HEK293 (cell line): ENCODE results near the gene PLA2G4A.

ENCODE experiments used
- CTCF ChIA-PET: fragments of 350-600 bp; formaldehyde crosslinking; extraction: SDS; loops from one replicate; lab custom pipeline; 2021; ENCODE audit warnings: antibody characterized with exemption; lab: Yijun Ruan, JAX
- POLR2A ChIA-PET: fragments of 300-600 bp; formaldehyde crosslinking; extraction: SDS; loops from one replicate; lab custom pipeline; 2020; ENCODE audit warnings: antibody characterized with exemption, inconsistent platforms; lab: Yijun Ruan, JAX
- H3K27ac ChIP-seq: fragments of 200-500 bp; sonication (Bioruptor generic); 2 replicates; pipeline ENCODE4 v1.5.1; 2014; ENCODE audit warnings: low read depth, low read length, control low read depth, inconsistent platforms; ENCODE audit errors: extremely low read depth
- H3K36me3 ChIP-seq, 2 experiments: fragments of 200-500 bp in 1 of 2; sonication (Bioruptor generic) in 1 of 2; 1 replicate in 1 of 2; 2 replicates in 1 of 2; pipeline ENCODE4 v1.5.1; 2014 to 2017; ENCODE audit warnings: inconsistent platforms in 2 of 2, low read length in 2 of 2; ENCODE audit not compliant: control insufficient read depth in 2 of 2, insufficient read depth in 1 of 2
- H3K4me1 ChIP-seq: fragments of 200-500 bp; sonication (Bioruptor generic); 2 replicates; pipeline ENCODE4 v1.5.1; 2014; ENCODE audit warnings: mild to moderate bottlenecking, low read length, inconsistent platforms; ENCODE audit not compliant: control insufficient read depth, insufficient read depth
- H3K4me3 ChIP-seq: 2 replicates; pipeline ENCODE4 v1.5.1; 2011; ENCODE audit warnings: low read depth, mild to moderate bottlenecking, control low read depth, low read length, moderate library complexity
- H3K9me3 ChIP-seq: fragments of 200-500 bp; sonication (Bioruptor generic); 2 replicates; pipeline ENCODE4 v1.5.1; 2014; ENCODE audit warnings: low read depth, low read length, inconsistent platforms; ENCODE audit not compliant: control insufficient read depth, insufficient read depth
- BCL11B ChIP-seq: fragments of 450-650 bp; formaldehyde crosslinking; IDR thresholded peaks from 2 replicates; pipeline ENCODE4 v1.5.1; 2016; ENCODE audit warnings: low read depth, missing biosample characterization, missing genetic modification characterization
- HOXA7 ChIP-seq: sonication (generic); formaldehyde crosslinking; IDR thresholded peaks from 2 replicates; pipeline ENCODE4 v1.8.1; 2022; ENCODE audit warnings: missing genetic modification reagents, borderline replicate concordance
- KLF10 ChIP-seq: fragments of 450-650 bp; IDR thresholded peaks from 2 replicates; pipeline ENCODE4 v1.5.1; 2018; ENCODE audit warnings: missing biosample characterization, mild to moderate bottlenecking, missing genetic modification characterization
- ZNF311 ChIP-seq: fragments of 450-650 bp; formaldehyde crosslinking; IDR thresholded peaks from 2 replicates; pipeline ENCODE4 v1.5.1; 2017; ENCODE audit warnings: missing biosample characterization, missing genetic modification characterization, borderline replicate concordance
- ZNF37A ChIP-seq: fragments of 450-650 bp; IDR thresholded peaks from 2 replicates; pipeline ENCODE4 v1.5.1; 2018; ENCODE audit warnings: missing biosample characterization, missing genetic modification characterization
- ZNF416 ChIP-seq: fragments of 450-650 bp; formaldehyde crosslinking; IDR thresholded peaks from 2 replicates; pipeline ENCODE4 v1.5.1; 2016; ENCODE audit warnings: missing biosample characterization, missing genetic modification characterization
- ZNF426 ChIP-seq: fragments of 450-650 bp; formaldehyde crosslinking; IDR thresholded peaks from 2 replicates; pipeline ENCODE4 v1.5.1; 2017; ENCODE audit warnings: missing biosample characterization, missing genetic modification characterization, mild to moderate bottlenecking, inconsistent platforms, moderate library complexity
- ZNF48 ChIP-seq: fragments of 450-650 bp; formaldehyde crosslinking; IDR thresholded peaks from 2 replicates; pipeline ENCODE4 v1.5.1; 2016; ENCODE audit warnings: missing biosample characterization, missing genetic modification characterization
- ZNF529 ChIP-seq: fragments of 450-650 bp; formaldehyde crosslinking; IDR thresholded peaks from 2 replicates; pipeline ENCODE4 v1.5.1; 2017; ENCODE audit warnings: missing genetic modification characterization, missing biosample characterization; ENCODE audit not compliant: insufficient replicate concordance
- ZNF530 ChIP-seq: fragments of 450-650 bp; formaldehyde crosslinking; IDR thresholded peaks from 2 replicates; pipeline ENCODE4 v1.5.1; 2016; ENCODE audit warnings: low read depth, missing biosample characterization, missing genetic modification characterization
- TF ChIP-seq, protein P1 (sequence below): fragments of 450-650 bp; formaldehyde crosslinking; IDR thresholded peaks from 2 replicates; pipeline ENCODE4 v1.5.1; 2016; ENCODE audit warnings: missing biosample characterization, missing genetic modification characterization
- TF ChIP-seq, protein P2 (sequence below): fragments of 450-650 bp; formaldehyde crosslinking; IDR thresholded peaks from 2 replicates; pipeline ENCODE4 v1.5.1; 2016; ENCODE audit warnings: missing biosample characterization, missing genetic modification characterization
- TF ChIP-seq, protein P3 (sequence below): fragments of 450-650 bp; formaldehyde crosslinking; IDR thresholded peaks from 2 replicates; pipeline ENCODE4 v1.5.1; 2016; ENCODE audit warnings: missing biosample characterization, missing genetic modification characterization
- TF ChIP-seq, protein P4 (sequence below): fragments of 450-650 bp; formaldehyde crosslinking; IDR thresholded peaks from 2 replicates; pipeline ENCODE4 v1.5.1; 2016; ENCODE audit warnings: missing biosample characterization, missing genetic modification characterization
- TF ChIP-seq, protein P5 (sequence below): fragments of 450-650 bp; formaldehyde crosslinking; IDR thresholded peaks from 2 replicates; pipeline ENCODE4 v1.5.1; 2017; ENCODE audit warnings: missing biosample characterization, mild to moderate bottlenecking, missing genetic modification characterization, moderate library complexity
- TF ChIP-seq, protein P6 (sequence below): fragments of 450-650 bp; formaldehyde crosslinking; IDR thresholded peaks from 2 replicates; pipeline ENCODE4 v1.5.1; 2017; ENCODE audit warnings: missing biosample characterization, missing genetic modification characterization
- TF ChIP-seq, protein P7 (sequence below): fragments of 450-650 bp; formaldehyde crosslinking; IDR thresholded peaks from 2 replicates; pipeline ENCODE4 v1.5.1; 2016; ENCODE audit warnings: missing biosample characterization, missing genetic modification characterization

Gene PLA2G4A

DNA sequence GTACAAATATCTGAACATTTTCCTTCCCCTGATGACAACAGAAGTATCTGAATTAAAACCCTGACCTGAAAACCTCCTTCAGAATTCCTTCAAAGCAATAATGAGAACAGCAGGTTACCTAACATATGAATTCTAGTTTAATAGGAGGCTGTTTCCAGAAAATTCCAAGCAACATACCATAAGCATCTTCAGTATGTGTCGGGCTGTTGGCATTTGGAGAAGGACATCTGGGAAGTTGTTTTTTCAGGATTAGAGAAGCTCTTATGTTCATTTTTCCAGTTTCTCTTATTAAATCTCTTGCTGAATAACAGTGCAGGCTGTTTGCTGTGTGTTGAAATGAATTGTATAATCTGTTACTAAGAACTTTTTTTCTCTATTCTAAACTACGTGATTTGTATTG, 101.5 kb downstream of the PLA2G4A start:
- POLR2A ChIA-PET = no interaction called here
- H3K4me3 ChIP-seq = no peak overlapping the region
- H3K4me1 ChIP-seq = no peaks in the 10 kb centered on the region
- TF ChIP-seq ZNF311 (tag by site-specific recombination) (no peak), ZNF48 (tag by site-specific recombination) (no peak), ZNF529 (tag by site-specific recombination) (no peak), HOXA7 (CRISPR knock-in tag) (no peak), ZNF426 (tag by site-specific recombination) (no peak), ZNF530 (no peak), ZNF416 (no peak), BCL11B (tag by site-specific recombination) (no peak), ZNF37A (tag by site-specific recombination) (no peak), KLF10 (tag by site-specific recombination) (no peak)
- TF ChIP-seq, protein P1, sequence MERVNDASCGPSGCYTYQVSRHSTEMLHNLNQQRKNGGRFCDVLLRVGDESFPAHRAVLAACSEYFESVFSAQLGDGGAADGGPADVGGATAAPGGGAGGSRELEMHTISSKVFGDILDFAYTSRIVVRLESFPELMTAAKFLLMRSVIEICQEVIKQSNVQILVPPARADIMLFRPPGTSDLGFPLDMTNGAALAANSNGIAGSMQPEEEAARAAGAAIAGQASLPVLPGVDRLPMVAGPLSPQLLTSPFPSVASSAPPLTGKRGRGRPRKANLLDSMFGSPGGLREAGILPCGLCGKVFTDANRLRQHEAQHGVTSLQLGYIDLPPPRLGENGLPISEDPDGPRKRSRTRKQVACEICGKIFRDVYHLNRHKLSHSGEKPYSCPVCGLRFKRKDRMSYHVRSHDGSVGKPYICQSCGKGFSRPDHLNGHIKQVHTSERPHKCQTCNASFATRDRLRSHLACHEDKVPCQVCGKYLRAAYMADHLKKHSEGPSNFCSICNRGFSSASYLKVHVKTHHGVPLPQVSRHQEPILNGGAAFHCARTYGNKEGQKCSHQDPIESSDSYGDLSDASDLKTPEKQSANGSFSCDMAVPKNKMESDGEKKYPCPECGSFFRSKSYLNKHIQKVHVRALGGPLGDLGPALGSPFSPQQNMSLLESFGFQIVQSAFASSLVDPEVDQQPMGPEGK (tag by site-specific recombination) = no peak
- TF ChIP-seq, protein P2, sequence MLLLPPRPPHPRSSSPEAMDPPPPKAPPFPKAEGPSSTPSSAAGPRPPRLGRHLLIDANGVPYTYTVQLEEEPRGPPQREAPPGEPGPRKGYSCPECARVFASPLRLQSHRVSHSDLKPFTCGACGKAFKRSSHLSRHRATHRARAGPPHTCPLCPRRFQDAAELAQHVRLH = no peak
- TF ChIP-seq, protein P3, sequence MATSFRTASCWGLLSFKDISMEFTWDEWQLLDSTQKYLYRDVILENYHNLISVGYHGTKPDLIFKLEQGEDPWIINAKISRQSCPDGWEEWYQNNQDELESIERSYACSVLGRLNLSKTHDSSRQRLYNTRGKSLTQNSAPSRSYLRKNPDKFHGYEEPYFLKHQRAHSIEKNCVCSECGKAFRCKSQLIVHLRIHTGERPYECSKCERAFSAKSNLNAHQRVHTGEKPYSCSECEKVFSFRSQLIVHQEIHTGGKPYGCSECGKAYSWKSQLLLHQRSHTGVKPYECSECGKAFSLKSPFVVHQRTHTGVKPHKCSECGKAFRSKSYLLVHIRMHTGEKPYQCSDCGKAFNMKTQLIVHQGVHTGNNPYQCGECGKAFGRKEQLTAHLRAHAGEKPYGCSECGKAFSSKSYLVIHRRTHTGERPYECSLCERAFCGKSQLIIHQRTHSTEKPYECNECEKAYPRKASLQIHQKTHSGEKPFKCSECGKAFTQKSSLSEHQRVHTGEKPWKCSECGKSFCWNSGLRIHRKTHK (tag by site-specific recombination) = no peak
- TF ChIP-seq, protein P4, sequence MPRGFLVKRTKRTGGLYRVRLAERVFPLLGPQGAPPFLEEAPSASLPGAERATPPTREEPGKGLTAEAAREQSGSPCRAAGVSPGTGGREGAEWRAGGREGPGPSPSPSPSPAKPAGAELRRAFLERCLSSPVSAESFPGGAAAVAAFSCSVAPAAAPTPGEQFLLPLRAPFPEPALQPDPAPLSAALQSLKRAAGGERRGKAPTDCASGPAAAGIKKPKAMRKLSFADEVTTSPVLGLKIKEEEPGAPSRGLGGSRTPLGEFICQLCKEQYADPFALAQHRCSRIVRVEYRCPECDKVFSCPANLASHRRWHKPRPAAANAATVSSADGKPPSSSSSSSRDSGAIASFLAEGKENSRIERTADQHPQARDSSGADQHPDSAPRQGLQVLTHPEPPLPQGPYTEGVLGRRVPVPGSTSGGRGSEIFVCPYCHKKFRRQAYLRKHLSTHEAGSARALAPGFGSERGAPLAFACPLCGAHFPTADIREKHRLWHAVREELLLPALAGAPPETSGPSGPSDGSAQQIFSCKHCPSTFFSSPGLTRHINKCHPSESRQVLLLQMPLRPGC (tag by site-specific recombination) = no peak
- TF ChIP-seq, protein P5, sequence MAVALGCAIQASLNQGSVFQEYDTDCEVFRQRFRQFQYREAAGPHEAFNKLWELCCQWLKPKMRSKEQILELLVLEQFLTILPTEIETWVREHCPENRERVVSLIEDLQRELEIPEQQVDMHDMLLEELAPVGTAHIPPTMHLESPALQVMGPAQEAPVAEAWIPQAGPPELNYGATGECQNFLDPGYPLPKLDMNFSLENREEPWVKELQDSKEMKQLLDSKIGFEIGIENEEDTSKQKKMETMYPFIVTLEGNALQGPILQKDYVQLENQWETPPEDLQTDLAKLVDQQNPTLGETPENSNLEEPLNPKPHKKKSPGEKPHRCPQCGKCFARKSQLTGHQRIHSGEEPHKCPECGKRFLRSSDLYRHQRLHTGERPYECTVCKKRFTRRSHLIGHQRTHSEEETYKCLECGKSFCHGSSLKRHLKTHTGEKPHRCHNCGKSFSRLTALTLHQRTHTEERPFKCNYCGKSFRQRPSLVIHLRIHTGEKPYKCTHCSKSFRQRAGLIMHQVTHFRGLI (tag by site-specific recombination) = no peak
- TF ChIP-seq, protein P6, sequence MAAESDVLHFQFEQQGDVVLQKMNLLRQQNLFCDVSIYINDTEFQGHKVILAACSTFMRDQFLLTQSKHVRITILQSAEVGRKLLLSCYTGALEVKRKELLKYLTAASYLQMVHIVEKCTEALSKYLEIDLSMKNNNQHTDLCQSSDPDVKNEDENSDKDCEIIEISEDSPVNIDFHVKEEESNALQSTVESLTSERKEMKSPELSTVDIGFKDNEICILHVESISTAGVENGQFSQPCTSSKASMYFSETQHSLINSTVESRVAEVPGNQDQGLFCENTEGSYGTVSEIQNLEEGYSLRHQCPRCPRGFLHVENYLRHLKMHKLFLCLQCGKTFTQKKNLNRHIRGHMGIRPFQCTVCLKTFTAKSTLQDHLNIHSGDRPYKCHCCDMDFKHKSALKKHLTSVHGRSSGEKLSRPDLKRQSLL (tag by site-specific recombination) = no peak
- H3K9me3 ChIP-seq = no peaks in the 10 kb centered on the region
- CTCF ChIA-PET = no interaction called here
- no peak overlapping the region for H3K27ac ChIP-seq
- no peaks in the 10 kb centered on the region for H3K36me3 ChIP-seq

DNA sequence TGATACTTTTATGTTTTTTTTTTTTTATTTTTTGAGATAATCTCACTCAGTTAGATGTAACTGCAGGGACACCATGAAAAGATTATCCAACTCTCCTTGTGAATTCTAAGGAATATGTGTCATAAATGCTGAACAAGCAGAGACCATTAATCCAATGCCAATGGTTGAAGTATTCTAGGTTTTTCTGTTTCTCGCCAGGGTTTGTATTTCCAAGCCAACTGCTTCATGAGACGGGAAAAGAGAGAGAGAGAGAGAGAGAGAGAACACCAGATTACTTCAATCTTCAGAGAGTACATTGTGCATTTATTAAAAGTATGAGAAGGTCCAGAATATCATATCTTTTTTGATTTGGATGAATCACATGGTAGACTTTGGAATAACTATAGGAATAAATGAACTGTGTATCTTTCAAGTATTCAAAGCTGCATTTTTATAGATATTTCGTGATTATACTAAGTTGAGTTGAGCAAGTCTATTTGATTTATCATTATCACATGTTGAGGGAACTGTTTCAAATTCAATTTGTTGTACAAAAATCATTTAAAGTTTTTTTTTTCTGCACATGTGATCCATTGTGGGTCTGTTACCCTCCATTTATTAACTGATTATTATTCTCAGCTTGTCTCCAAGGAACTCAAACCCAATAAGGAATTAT, 108.4 kb downstream of the PLA2G4A start:
- H3K9me3 ChIP-seq = no peaks in the 10 kb centered on the region
- no peaks in the 10 kb centered on the region for H3K36me3 ChIP-seq
- ChIA-PET POLR2A (no interaction called here), CTCF (no interaction called here)
- TF ChIP-seq, protein P7, sequence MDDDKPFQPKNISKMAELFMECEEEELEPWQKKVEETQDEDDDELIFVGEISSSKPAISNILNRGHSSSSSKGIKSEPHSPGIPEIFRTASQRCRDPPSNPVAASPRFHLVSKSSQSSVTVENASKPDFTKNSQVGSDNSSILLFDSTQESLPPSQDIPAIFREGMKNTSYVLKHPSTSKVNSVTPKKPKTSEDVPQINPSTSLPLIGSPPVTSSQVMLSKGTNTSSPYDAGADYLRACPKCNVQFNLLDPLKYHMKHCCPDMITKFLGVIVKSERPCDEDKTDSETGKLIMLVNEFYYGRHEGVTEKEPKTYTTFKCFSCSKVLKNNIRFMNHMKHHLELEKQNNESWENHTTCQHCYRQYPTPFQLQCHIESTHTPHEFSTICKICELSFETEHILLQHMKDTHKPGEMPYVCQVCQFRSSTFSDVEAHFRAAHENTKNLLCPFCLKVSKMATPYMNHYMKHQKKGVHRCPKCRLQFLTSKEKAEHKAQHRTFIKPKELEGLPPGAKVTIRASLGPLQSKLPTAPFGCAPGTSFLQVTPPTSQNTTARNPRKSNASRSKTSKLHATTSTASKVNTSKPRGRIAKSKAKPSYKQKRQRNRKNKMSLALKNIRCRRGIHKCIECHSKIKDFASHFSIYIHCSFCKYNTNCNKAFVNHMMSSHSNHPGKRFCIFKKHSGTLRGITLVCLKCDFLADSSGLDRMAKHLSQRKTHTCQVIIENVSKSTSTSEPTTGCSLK (tag by site-specific recombination) = no peak
- no peaks in the 10 kb centered on the region for H3K4me1 ChIP-seq
- no peak overlapping the region for H3K27ac ChIP-seq
- no peak overlapping the region for H3K4me3 ChIP-seq
